CD8-positive, alpha-beta memory T cell (primary cell): ENCODE measurements around the gene SMIM20. TPM values are rescaled to one million over a fixed set of nuclear protein-coding genes. Genes with fewer than 3 reads are reported as not detected.

ENCODE experiments used
- CTCF ChIA-PET: fragments of 350-600 bp; sonication (Branson Sonifier 250); formaldehyde crosslinking; loops from one replicate; lab custom pipeline; 2021; ENCODE audit warnings: antibody characterized with exemption; lab: Charles Lee
- POLR2A ChIA-PET: fragments of 350-600 bp; sonication (Branson Sonifier 250); formaldehyde crosslinking; loops from one replicate; lab custom pipeline; 2021; ENCODE audit warnings: antibody characterized with exemption; lab: Charles Lee
- DNase-seq, 5 donors: peaks; one replicate each; pipeline versions ENCODE4 v3.0.0 to v3.0.0-alpha.2; 2020 to 2022; ENCODE audit warnings: mixed read lengths in 1 of 5
- H3K27ac ChIP-seq: one replicate; pipeline ENCODE4 v1.7.0; 2013; ENCODE audit warnings: low read depth, mild to moderate bottlenecking, low read length, moderate library complexity
- H3K27me3 ChIP-seq: 2 replicates; pipeline ENCODE4 v1.7.0; 2013; ENCODE audit warnings: low read length, mild to moderate bottlenecking; ENCODE audit not compliant: insufficient read depth, poor library complexity, severe bottlenecking
- H3K36me3 ChIP-seq: 2 replicates; pipeline ENCODE4 v1.7.0; 2013; ENCODE audit warnings: mild to moderate bottlenecking, low read length, moderate library complexity; ENCODE audit not compliant: insufficient read depth
- H3K4me1 ChIP-seq: 2 replicates; pipeline ENCODE4 v1.7.0; 2013; ENCODE audit warnings: mild to moderate bottlenecking, low read length, moderate library complexity; ENCODE audit not compliant: insufficient read depth
- H3K4me3 ChIP-seq: 2 replicates; pipeline ENCODE4 v1.7.0; 2013; ENCODE audit warnings: mild to moderate bottlenecking, low read length
- H3K9me3 ChIP-seq: 2 replicates; pipeline ENCODE4 v1.7.0; 2013; ENCODE audit warnings: mild to moderate bottlenecking, low read length
- H3K27ac Mint-ChIP-seq, 8 donors: one replicate each; pipeline ENCODE4 v1.8.0; 2020 to 2021; ENCODE audit warnings: mixed read lengths in 8 of 8, mild to moderate bottlenecking in 6 of 8, inconsistent platforms in 3 of 8, moderate library complexity in 3 of 8
- H3K27me3 Mint-ChIP-seq, 2 donors: one replicate each; pipeline ENCODE4 v1.8.0; 2020 to 2021; ENCODE audit warnings: mixed read lengths in 2 of 2, mild to moderate bottlenecking in 1 of 2, moderate library complexity in 1 of 2
- H3K36me3 Mint-ChIP-seq, 3 donors: one replicate each; pipeline ENCODE4 v1.8.0; 2020 to 2021; ENCODE audit warnings: mixed read lengths in 3 of 3, inconsistent platforms in 1 of 3, mild to moderate bottlenecking in 1 of 3
- H3K4me1 Mint-ChIP-seq, 3 donors: one replicate each; pipeline ENCODE4 v1.8.0; 2020 to 2021; ENCODE audit warnings: mixed read lengths in 3 of 3, inconsistent platforms in 1 of 3, mild to moderate bottlenecking in 1 of 3
- H3K4me3 Mint-ChIP-seq, 7 donors: one replicate each; pipeline ENCODE4 v1.8.0; 2020 to 2021; ENCODE audit warnings: mixed read lengths in 7 of 7, mild to moderate bottlenecking in 6 of 7, moderate library complexity in 4 of 7, inconsistent platforms in 2 of 7
- H3K9me3 Mint-ChIP-seq, 5 donors: one replicate each; pipeline ENCODE4 v1.8.0; 2020 to 2022; ENCODE audit warnings: mixed read lengths in 5 of 5, mild to moderate bottlenecking in 3 of 5, moderate library complexity in 2 of 5, inconsistent platforms in 1 of 5
- polyA plus RNA-seq: library from polyadenylated mRNA; unstranded; fragments of 300-500 nt; fragmentation: Illumina TruSeq; gene quantifications from one replicate; pipeline ENCODE4 v1.2.3, GENCODE V29; 2021
- total RNA-seq, 2 experiments: library from RNA; stranded (reverse); gene quantifications; one replicate each; pipeline ENCODE4 v1.2.3, GENCODE V29; 2021

The SMIM20 gene
- total and polyA plus RNA-seq, 3 experiments from 2014 or later = 25.1 to 47.3 (median 28.5) TPM

GRCh38 chr4:25955705-25956104 is 41.7 kb downstream of the SMIM20 start:
- ChIA-PET POLR2A (no interaction called here), CTCF (interaction anchor here (0.8 to 1.5 kb wide), 2 partner anchors 11 to 32 kb away, joined by 3 to 5 read pairs; no protein-coding TSS in a partner anchor)
- Mint-ChIP-seq H3K27ac (no peak overlapping the region), H3K9me3 (no peaks in the 10 kb centered on the region), H3K4me3 (no peak overlapping the region), H3K4me1 (peaks cover 4 to 9% (median 6%) of the 10 kb centered on the region in 3 donors), H3K36me3 (peaks cover 0 to 5% (median 0%) of the 10 kb centered on the region in 3 donors), H3K27me3 (peaks cover 19 to 24% of the 10 kb centered on the region in 2 donors)
- H3K4me1 ChIP-seq = no peaks in the 10 kb centered on the region
- peaks cover 4% of the 10 kb centered on the region for H3K27me3 ChIP-seq
- no peak for DNase-seq
- no peaks in the 10 kb centered on the region for H3K36me3 ChIP-seq
- H3K4me3 ChIP-seq = no peak overlapping the region
- no peak overlapping the region for H3K27ac ChIP-seq
- H3K9me3 ChIP-seq = no peaks in the 10 kb centered on the region

- no peak for DNase-seq
- Histone ChIP-seq H3K4me3 (no peak overlapping the region), H3K9me3 (no peaks in the 10 kb centered on the region), H3K36me3 (no peaks in the 10 kb centered on the region), H3K27ac (no peak overlapping the region), H3K4me1 (no peaks in the 10 kb centered on the region), H3K27me3 (peaks cover 4% of the 10 kb centered on the region)
- Mint-ChIP-seq H3K9me3 (no peaks in the 10 kb centered on the region), H3K27me3 (peaks cover 18 to 19% of the 10 kb centered on the region in 2 donors), H3K36me3 (peaks cover 0 to 5% (median 0%) of the 10 kb centered on the region in 3 donors), H3K4me3 (no peak overlapping the region), H3K27ac (no peak overlapping the region), H3K4me1 (peaks cover under 1 to 4% (median under 1%) of the 10 kb centered on the region in 3 donors)
- POLR2A ChIA-PET = no interaction called here
- CTCF ChIA-PET = no interaction called here
These were observed 42.2 kb downstream of the SMIM20 start for GRCh38 chr4:25956260-25956659.

DNA sequence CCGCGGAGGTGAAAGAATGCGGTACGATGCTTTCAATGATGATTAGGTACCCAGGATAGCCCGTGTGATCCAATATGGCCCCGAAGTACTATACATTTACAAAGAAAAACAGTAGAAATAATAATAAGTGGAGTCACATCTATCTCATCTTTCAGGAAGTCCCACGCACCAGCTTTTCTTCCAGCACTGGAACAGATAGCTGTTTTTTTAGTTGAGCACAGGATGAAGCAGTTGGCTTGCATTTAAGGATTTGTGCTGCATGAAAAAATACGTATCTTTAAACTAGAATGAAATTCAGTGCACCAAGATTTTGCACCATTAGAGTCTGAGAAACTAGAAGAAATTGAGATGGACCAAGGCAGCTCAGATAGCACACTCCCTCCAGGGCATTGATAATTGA is 44.1 kb downstream of the SMIM20 start:
- Histone ChIP-seq H3K4me1 (no peaks in the 10 kb centered on the region), H3K9me3 (no peaks in the 10 kb centered on the region), H3K27ac (no peak overlapping the region), H3K36me3 (no peaks in the 10 kb centered on the region), H3K27me3 (peaks cover 4% of the 10 kb centered on the region), H3K4me3 (no peak overlapping the region)
- CTCF ChIA-PET = no interaction called here
- Mint-ChIP-seq H3K27me3 (peaks cover 13 to 16% of the 10 kb centered on the region in 2 donors), H3K4me1 (no peaks in the 10 kb centered on the region), H3K36me3 (peaks cover 0 to 5% (median 0%) of the 10 kb centered on the region in 3 donors), H3K9me3 (no peaks in the 10 kb centered on the region), H3K27ac (no peak overlapping the region), H3K4me3 (no peak overlapping the region)
- no peak for DNase-seq
- POLR2A ChIA-PET = no interaction called here

GRCh38 chr4:25962393-25962792 is 48.4 kb downstream of the SMIM20 start:
- no peak for DNase-seq
- POLR2A ChIA-PET = no interaction called here
- H3K9me3 ChIP-seq = no peaks in the 10 kb centered on the region
- H3K4me3 ChIP-seq = no peak overlapping the region
- CTCF ChIA-PET = no interaction called here
- no peaks in the 10 kb centered on the region for H3K36me3 Mint-ChIP-seq
- no peak overlapping the region for H3K27ac Mint-ChIP-seq
- H3K4me1 ChIP-seq = no peaks in the 10 kb centered on the region
- H3K27me3 Mint-ChIP-seq = peaks cover 0 to 8% of the 10 kb centered on the region in 2 donors
- peaks cover 4% of the 10 kb centered on the region for H3K27me3 ChIP-seq
- H3K36me3 ChIP-seq = no peaks in the 10 kb centered on the region
- H3K9me3 Mint-ChIP-seq = no peaks in the 10 kb centered on the region
- no peak overlapping the region for H3K4me3 Mint-ChIP-seq
- H3K4me1 Mint-ChIP-seq = no peaks in the 10 kb centered on the region
- no peak overlapping the region for H3K27ac ChIP-seq

- H3K9me3 ChIP-seq = no peaks in the 10 kb centered on the region
- H3K27me3 Mint-ChIP-seq = peaks cover 4 to 12% of the 10 kb centered on the region in 2 donors
- ChIA-PET CTCF (no interaction called here), POLR2A (no interaction called here)
- no peak overlapping the region for H3K4me3 ChIP-seq
- H3K4me1 Mint-ChIP-seq = no peaks in the 10 kb centered on the region
- no peaks in the 10 kb centered on the region for H3K4me1 ChIP-seq
- no peak overlapping the region for H3K27ac ChIP-seq
- no peak overlapping the region for H3K27ac Mint-ChIP-seq
- no peak overlapping the region for H3K4me3 Mint-ChIP-seq
- no peaks in the 10 kb centered on the region for H3K27me3 ChIP-seq
- no peaks in the 10 kb centered on the region for H3K36me3 ChIP-seq
- H3K9me3 Mint-ChIP-seq = no peaks in the 10 kb centered on the region
- H3K36me3 Mint-ChIP-seq = no peaks in the 10 kb centered on the region
- no peak for DNase-seq
These were observed 51.6 kb downstream of the SMIM20 start for GRCh38 chr4:25965629-25966028.

DNA sequence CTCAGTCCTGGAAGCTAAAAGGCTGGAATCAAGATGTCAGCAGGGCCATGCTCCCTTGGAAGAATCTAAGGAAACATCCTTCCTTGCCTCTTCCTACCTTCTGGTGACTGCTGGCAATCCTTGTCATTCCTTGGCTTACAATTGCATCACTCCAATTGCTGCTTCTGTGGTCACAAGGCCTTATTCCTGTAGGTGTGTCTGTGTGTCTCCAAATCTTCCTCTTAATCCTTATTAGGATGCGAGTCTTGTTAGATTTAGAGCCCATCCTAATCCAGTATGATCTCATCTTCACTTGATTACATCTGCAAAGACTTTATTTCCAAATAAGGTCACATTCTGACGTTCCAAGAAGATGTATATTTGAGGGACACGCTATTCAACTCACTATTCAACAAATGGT is 52.2 kb downstream of the SMIM20 start:
- H3K4me3 ChIP-seq = no peak overlapping the region
- Mint-ChIP-seq H3K27ac (no peak overlapping the region), H3K9me3 (no peaks in the 10 kb centered on the region), H3K36me3 (no peaks in the 10 kb centered on the region), H3K27me3 (peaks cover 4 to 12% of the 10 kb centered on the region in 2 donors), H3K4me1 (no peaks in the 10 kb centered on the region), H3K4me3 (no peak overlapping the region)
- no peaks in the 10 kb centered on the region for H3K36me3 ChIP-seq
- H3K4me1 ChIP-seq = no peaks in the 10 kb centered on the region
- H3K27me3 ChIP-seq = no peaks in the 10 kb centered on the region
- H3K27ac ChIP-seq = no peak overlapping the region
- DNase-seq = no peak
- no peaks in the 10 kb centered on the region for H3K9me3 ChIP-seq
- ChIA-PET CTCF (no interaction called here), POLR2A (interaction anchor here (0.7 kb wide), 1 partner anchor 53 kb away, joined by 4 read pairs; no protein-coding TSS in a partner anchor)

DNA sequence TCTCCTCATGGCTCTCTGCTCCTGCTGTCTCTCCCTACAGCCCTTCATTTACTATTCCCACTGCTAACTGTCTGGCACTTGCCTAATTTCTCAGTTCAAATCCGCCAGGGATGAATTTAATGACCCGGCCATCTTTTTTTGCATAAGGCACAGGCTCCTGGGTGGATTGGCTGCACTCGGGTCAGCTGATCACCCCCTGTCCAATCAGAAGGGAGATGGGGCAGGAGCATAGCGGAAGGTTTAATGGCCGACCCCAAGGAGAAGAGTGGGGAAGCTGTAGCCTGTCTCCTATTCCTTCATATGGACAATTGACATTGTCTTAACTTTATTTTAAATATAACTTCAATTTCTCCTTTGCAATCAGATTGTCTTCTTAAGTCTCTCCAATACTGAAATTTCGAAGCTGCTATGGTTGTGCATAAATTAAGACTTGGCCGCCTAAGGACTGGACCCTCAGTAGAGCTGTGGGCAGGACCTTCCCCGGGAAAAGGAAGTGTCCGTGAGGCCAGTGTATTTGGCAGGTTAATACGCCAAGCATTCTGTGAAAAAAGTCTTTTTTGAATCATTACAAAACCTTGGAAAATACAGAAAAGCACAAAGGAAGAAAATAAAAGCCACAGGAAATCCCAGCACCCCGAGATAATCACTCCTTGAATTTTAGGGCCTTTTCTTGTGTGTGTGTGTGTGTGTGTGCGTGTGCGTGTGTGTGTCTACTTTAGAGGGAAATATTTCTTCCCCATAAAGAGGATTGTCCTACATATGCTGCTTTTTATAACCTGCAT is 55.5 kb downstream of the SMIM20 start:
- no peak overlapping the region for H3K4me3 ChIP-seq
- Mint-ChIP-seq H3K9me3 (no peaks in the 10 kb centered on the region), H3K4me1 (no peaks in the 10 kb centered on the region), H3K27me3 (peaks cover 4 to 16% of the 10 kb centered on the region in 2 donors), H3K4me3 (no peak overlapping the region), H3K36me3 (no peaks in the 10 kb centered on the region), H3K27ac (no peak overlapping the region)
- no peaks in the 10 kb centered on the region for H3K9me3 ChIP-seq
- H3K27ac ChIP-seq = no peak overlapping the region
- DNase-seq = no peak
- ChIA-PET POLR2A (no interaction called here), CTCF (interaction anchor here (1.7 kb wide), 1 partner anchor 18 kb away, joined by 5 read pairs; no protein-coding TSS in a partner anchor)
- H3K36me3 ChIP-seq = no peaks in the 10 kb centered on the region
- H3K4me1 ChIP-seq = no peaks in the 10 kb centered on the region
- H3K27me3 ChIP-seq = no peaks in the 10 kb centered on the region

- H3K27me3 Mint-ChIP-seq = peaks cover 4 to 16% of the 10 kb centered on the region in 2 donors
- Histone ChIP-seq H3K27me3 (no peaks in the 10 kb centered on the region), H3K4me3 (no peak overlapping the region), H3K4me1 (no peaks in the 10 kb centered on the region), H3K9me3 (no peaks in the 10 kb centered on the region), H3K36me3 (no peaks in the 10 kb centered on the region), H3K27ac (no peak overlapping the region)
- H3K9me3 Mint-ChIP-seq = no peaks in the 10 kb centered on the region
- DNase-seq = no peak
- no peak overlapping the region for H3K4me3 Mint-ChIP-seq
- H3K36me3 Mint-ChIP-seq = no peaks in the 10 kb centered on the region
- no peak overlapping the region for H3K27ac Mint-ChIP-seq
- POLR2A ChIA-PET = no interaction called here
- H3K4me1 Mint-ChIP-seq = no peaks in the 10 kb centered on the region
- CTCF ChIA-PET = interaction anchor here (1.7 kb wide), 1 partner anchor 18 kb away, joined by 5 read pairs; no protein-coding TSS in a partner anchor
These were observed 56.2 kb downstream of the SMIM20 start for GRCh38 chr4:25970226-25970675.
